GM11168 (cell line): ENCODE results near the gene PLCXD1.
"Not testable (repeated sequence)": the region's sequence is repeated elsewhere in the genome, so short reads cannot be mapped to it uniquely, and the experiment has no call there.

Experiments
- in situ Hi-C: fragments of 300-500 bp; cut with MboI; formaldehyde crosslinking; loops from one replicate; pipeline ENCODE4 v1.12.0; 2022; ENCODE audit warnings: low sequenced_read_pairs; ENCODE audit not compliant: unreplicated experiment

PLCXD1 gene

GRCh38 chrX:290476-291166 is 9.4 kb downstream of the PLCXD1 start:
- in situ Hi-C loops: no loop called here

- in situ Hi-C loops: no loop called here
These were observed 10.3 kb downstream of the PLCXD1 start for GRCh38 chrX:291411-291901.

GRCh38 chrX:292900-293897 is 12.0 kb downstream of the PLCXD1 start:
- in situ Hi-C loops: no loop called here

DNA sequence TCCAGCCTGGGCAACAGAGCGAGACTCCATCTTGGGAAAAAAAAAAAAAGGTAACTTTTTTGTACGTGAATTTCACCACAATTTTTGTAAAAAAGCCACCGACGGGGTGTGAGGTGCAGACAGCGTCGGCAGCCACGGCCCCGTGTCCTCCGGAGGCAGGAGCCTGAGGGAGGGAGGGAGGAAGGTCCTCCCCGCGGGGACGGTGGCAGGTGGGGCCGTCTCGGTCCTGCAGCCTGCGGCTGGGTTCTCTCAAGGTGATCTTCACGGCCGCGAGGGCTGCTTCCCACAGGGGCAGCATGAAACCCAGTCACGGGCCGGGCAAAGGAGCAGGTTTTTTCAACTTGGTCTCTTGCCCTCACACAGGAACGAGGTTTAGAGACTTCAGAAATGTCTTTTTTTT is 14.0 kb downstream of the PLCXD1 start:
- in situ Hi-C loops: no loop called here

GRCh38 chrX:298993-299392 is 17.8 kb downstream of the PLCXD1 start:
- in situ Hi-C loops: no loop called here

DNA sequence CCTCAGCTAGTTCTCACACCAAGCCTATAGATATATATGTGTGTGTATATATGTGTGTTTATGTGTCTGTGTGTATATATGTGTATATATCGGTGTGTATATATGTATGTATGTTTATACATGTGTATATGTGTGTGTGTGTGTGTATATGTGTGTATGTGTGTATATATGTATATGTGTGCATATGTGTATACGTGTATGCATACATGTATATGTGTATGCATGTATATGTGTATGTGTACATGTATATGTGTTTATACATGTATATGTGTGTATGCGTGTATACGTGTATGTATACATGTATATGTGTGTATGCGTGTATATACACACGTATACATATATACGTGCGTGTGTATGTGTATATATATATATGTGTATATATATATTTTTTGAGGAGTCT is 19.2 kb downstream of the PLCXD1 start:
- in situ Hi-C loops: no loop called here

- in situ Hi-C loops: no loop called here
These were observed 21.8 kb downstream of the PLCXD1 start for GRCh38 chrX:302975-303374.

DNA sequence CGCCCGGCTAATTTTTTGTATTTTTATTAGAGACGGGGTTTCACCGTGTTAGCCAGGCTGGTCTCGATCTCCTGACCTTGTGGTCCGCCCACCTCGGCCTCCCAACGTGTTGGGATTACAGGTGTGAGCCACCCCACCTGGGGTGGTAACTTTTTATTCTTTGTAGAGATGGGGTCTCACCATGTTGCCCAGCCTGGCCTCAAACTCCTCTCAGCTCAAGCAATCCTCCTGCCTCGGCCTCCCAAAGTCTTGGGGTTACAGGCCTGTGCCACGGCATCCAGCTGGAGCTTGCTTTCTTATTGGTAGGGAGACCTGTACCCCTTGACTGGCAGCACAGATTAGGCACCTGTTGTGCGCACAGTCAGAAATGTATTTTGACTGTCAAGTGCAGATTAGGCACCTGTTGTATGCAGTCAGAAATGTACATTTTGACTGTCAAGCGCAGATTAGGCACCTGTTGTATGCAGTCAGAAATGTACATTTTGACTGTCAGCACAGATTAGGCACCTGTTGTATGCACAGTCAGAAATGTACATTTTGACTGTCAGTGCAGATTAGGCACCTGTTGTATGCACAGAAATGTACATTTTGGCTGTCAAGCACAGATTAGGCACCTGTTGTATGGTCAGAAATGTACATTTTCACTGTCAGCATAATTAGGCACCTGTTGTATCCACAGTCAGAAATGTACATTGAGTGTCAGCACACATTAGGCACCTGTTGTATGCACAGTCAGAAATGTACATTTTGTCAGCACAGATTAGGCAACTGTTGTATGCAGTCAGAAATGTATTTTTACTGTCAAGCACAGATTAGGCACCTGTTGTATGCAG is 24.8 kb downstream of the PLCXD1 start:
- in situ Hi-C loops: not testable (repeated sequence)

DNA sequence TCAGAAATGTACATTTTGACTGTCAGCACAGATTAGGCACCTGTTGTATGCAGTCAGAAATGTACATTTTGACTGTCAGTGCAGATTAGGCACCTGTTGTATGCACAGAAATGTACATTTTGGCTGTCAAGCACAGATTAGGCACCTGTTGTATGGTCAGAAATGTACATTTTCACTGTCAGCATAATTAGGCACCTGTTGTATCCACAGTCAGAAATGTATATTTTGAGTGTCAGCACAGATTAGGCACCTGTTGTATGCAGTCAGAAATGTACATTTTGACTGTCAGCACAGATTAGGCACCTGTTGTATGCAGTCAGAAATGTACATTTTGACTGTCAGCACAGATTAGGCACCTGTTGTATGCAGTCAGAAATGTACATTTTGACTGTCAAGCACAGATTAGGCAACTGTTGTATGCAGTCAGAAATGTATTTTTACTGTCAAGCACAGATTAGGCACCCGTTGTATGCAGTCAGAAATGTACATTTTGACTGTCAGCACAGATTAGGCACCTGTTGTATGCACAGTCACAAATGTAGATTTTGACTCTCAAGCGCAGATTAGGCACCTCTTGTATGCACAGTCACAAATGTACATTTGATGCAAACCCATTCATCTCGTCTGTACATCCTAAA is 25.6 kb downstream of the PLCXD1 start:
- in situ Hi-C loops: not testable (repeated sequence)

DNA sequence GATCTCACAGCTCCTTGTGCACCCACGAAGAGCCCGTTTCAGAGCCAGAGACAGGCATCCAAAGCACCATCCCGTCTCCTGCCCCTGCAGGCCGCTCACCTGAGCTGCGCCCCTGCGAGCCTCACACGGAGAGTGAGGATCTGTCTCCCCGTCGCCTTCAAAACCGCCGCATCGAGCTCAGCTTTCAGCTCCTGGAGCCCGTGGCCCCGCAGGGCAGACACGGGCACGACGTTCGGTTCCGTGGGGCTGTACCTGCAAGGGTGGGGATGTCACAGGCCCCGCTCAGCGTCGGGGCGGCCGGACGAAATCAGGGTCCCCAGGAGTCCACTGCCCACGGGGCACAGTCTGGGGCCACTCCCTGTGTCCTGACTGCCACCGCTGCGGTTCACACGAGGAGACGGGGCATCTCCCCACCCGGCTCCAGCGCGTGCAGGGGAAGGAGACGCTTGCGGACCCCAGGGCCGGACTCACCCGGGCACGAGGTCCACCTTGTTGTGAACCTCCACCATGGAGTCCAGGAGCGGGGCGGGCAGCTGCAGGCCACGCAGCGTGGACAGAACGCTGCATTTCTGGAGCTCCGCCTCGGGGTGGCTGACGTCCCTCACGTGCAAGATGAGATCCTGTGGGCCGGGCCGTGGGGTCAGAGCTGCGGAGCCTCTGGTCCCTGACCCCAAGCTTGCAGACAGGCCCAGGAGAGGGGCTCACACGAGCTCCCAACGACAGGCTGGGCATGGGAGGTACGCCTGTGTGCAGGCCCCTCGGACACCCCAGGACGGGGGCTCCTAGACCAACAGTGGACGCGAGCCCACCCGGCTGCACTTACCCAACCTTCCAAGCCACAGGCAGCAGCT is 26.3 kb downstream of the PLCXD1 start:
- in situ Hi-C loops: no loop called here

GRCh38 chrX:308821-309520 is 27.8 kb downstream of the PLCXD1 start:
- in situ Hi-C loops: no loop called here

- in situ Hi-C loops: no loop called here
These were observed 29.5 kb downstream of the PLCXD1 start for GRCh38 chrX:310621-311155.

GRCh38 chrX:311156-312129 is 30.3 kb downstream of the PLCXD1 start:
- in situ Hi-C loops: no loop called here

DNA sequence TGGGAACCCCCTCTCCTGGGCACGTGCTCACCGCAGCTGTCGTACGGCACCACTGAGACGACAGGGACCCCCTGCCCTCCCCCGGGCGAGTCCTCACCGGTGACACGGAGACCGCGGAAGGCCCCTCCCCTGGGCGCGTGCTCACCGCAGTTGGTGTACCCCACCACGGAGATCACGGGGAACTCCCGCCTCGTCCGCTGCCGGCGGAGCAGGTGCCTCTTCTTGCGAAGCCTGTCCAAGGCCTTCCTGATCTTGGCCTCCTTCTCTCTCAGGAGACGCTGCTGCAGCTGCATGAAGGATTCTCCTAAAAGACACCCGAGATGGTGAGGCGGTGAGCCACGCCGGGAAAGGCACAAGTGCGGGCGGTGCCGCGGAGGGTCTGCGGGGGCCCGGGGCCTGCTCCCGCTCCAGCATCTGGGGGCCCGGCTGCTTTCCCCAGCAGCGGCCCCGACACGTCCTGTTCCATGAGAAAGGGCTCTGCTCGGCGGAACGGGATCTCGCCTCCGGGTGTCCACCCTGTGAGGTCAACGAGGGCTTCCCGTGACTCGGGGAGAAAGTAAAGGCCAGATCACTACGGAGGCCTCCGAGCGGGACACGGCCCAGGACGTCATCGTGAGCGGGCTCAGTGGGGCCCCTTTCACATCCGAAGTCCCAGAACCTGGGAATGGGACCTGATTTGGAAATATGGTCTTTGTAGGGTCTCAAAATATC is 31.6 kb downstream of the PLCXD1 start:
- in situ Hi-C loops: no loop called here

- in situ Hi-C loops: no loop called here
These were observed 32.4 kb downstream of the PLCXD1 start for GRCh38 chrX:313546-313945.

GRCh38 chrX:314049-314448 is 32.9 kb downstream of the PLCXD1 start:
- in situ Hi-C loops: no loop called here
